ENCODE results near the gene FASN.

FASN gene

DNA sequence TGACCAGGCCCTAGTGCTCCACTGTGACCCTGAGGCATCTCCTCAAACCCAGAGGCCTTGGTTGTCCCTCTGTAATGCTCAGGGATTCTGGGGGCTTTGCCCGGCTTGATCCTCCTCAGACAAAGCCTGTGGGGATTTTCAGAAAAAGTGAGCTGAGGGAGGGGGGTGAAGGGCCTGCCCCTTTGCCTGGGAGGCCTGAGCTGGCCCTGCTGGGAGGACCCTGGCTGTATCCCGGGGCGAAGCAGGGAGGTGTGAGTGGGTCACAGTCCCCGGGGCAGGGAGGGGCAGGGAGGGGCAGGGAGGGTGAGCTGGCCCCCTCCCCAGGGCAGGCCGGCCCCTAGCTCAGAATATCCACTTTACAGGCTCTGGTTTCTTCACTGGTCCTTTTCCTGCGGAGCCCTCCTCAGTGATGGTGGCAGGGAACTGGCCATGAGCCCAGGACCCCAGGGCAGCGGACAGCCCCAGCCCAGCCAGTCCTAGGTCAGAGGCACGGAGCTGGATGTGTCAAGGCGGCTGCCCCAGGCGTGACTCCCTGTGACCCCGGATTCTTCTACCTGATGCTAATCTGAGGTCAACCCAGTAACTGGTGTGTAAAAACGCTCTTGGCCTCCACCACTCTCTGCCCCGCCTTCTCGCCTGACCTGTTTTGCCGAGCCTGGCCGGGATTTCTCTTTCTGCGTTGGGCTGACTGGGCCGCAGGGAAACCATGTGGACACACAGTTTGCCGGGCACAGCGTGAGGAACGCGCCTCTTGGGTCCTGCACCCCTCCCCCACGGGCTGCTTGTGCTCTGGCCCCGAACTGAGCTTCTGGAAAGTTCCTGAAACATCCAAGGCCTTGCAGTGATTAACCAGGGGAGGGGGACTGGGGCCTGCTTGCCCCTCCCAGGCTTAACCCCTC lies 5.8 kb upstream of the FASN start:
- H3K4me3 ChIP-seq (ENCODE audit: low read depth, low read length), result no peak overlapping the region

- no peak overlapping the region for H3K4me3 ChIP-seq (ENCODE audit: low read depth, low read length)
These were observed 4.0 kb upstream of the FASN start for GRCh38 chr17:82101767-82102679.

DNA sequence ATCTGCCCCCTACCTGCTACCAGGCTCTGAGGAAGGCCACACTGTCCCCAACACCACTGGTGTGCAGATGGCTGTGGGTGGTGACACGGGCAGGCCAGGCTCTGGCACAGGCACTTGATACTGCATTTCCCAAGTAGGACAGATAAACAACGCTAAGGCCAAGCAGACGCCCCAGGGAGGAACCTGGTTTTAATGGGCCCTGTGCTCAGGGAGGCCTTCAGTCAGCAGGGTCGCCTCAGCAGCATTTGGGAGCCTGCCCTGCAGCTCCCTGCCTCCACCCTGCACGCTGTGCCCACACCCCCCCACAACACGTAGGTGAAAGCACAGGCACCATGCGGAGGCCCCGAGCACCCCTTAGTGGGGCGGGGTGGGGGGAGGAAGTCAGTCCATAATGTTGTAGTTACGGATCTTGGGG lies 3.3 kb upstream of the FASN start:
- no peak overlapping the region for H3K4me3 ChIP-seq (ENCODE audit: low read depth, low read length)

DNA sequence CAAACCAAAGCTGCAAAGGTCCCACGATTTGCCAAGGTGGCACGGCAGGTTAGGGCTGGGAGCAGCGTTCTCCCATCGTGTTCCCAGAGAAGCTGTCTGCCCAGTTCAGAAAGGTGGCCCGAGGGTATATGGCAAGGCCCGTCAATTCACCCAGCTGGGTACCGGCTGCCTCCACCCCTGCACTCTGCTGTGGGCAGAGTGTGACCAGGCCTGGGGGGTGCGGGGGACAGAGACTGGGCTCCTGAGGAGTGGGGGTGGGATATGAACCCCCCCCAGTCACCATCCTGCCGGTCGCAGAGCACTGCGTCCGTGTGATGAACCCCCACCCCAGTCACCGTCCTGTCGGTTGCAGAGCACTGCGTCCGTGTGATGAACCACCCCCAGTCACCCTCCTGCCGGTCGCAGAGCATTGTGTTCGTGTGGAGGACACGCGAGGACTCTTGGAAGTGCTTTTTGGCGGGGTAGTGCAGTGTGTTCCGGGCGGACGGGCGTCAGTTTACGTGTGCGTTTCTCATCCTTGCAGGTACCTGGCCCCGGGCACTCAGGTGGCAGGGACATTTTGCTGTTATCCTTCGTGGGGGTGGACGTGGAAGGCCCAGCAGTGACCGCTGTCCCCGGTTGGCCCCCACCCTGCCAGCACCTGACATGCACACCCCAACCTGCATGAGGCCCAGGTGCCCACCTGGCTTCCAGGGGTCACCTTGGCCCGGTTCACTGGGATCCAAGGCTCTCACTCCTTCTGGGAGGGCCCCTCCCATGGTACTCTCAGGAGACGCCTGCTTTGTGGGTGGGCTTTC lies 2.7 kb upstream of the FASN start:
- H3K4me3 ChIP-seq (ENCODE audit: low read depth, low read length), result no peak overlapping the region

DNA sequence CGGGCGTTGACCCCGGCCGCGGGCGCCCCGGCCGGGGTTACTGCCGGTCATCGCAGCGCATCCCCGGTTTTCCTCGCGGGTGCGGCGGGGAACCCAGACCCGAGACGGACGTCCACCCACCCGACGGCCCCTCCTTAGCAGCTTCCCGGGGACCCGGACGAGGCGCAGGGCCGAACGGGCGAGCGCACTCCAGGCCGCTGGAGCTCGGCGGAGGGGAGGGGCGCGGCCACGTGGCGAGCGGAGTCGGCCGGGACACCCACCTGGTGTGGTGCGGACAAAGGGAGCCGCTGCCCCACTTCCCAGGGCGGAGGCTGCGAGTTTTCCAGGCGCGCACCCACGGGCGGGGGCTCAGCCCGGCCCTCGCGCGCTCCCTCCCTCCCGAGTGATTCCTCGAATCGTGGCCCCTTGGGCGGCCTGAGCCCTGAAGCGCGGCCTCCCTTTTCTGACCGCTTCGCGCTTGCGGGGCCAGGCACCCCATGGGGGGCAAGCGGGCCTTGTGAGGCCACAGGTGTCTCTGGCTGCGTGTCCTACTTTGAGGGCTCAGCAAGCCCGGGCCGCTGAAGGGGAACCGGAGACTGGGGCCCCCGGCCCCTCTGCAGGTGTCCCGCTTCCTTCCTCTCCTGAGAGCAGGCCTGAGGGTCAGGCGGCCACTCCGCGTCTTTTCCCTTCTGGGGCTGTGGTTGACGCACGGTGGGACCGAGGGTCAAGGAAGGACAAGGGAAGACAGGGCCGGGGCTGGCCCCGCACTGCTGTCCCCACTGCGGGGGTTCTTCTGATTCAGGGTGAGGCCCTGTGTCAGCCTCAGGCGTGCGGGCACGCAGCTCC lies 1.1 kb upstream of the FASN start:
- H3K4me3 ChIP-seq (ENCODE audit: low read depth, low read length), result peak overlapping the region; percentile 39

DNA sequence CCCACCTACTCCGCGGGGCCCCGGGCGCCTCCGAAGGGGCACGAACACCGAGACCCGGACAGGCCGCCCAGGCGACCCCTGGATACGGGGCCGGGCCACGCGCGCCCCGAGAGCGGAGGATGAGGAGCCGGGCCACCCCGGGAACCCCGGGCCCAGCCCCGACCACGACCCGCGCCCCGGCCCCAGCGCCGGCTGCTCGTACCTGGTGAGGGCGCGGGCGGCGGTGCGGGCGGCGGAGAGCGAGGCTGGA lies 192 bp downstream of the FASN start:
- H3K4me3 ChIP-seq (ENCODE audit: low read depth, low read length), result peak overlapping the region; percentile 56

GRCh38 chr17:82097184-82097918 lies 685 bp downstream of the FASN start:
- H3K4me3 ChIP-seq (ENCODE audit: low read depth, low read length), result peak overlapping the region; percentile 56

DNA sequence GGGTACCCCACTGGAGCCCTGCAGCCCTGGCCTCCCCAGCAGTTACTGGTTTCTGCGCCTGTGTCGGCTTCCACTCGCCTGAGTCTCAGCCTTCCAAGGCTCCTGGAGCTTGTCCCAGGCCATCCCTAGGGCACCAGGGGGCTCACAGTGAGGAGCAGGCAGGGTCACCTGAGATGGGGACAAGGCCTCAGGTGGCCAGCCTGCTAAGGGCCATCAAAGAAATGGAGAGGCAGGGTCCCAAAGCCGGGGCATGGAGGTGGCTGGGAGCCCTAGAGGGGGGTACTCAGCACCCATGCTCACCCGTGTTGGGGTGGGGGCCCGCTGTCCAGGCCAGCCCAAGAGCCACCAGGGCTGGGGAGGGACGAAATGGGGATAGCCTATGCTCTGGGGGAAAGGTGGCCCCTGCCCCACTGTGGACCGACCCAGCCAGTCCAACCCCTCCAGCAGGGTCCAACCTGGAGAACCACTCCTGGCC lies 1.3 kb downstream of the FASN start:
- H3K4me3 ChIP-seq (ENCODE audit: low read depth, low read length), result peak overlapping the region; percentile 56

- no peak overlapping the region for H3K4me3 ChIP-seq (ENCODE audit: low read depth, low read length)
These were observed 2.0 kb downstream of the FASN start for GRCh38 chr17:82095777-82096708.

GRCh38 chr17:82094931-82095776 lies 2.9 kb downstream of the FASN start:
- H3K4me3 ChIP-seq (ENCODE audit: low read depth, low read length), result no peak overlapping the region

DNA sequence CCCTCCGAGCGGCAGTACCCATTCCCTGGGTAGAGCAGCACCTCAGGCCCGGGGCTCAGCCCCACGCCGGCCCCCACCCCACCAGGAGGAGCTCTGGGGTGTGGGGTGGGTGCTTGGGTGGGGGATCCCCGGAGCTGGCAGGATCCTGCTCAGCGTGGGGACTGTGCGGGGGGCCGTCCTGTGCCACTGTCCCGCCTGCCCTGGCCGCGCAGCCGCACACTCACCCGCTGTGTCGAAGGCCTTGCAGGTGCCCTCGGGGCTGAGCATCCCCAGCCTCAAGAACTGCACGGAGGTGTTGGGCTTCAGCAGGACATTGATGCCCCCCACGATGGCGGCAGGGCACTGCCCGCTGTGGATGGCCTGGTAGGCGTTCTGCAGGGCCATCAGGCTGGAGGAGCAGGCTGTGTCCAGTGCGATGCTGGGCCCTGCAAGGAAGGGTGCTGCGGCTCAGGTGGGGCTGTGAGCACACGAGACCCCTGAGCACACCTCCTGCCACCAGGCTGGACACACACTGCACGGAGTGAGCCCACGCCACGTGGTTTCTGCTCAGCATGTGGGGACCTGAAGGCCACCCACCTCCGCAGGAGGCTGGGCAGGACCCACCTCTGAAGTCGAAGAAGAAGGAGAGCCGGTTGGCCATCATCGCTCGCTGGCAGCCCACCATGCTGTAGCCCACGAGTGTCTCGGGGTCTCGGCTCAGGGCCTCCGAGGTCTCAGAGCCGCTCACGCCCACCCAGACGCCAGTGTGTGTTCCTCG lies 4.9 kb downstream of the FASN start:
- no peak overlapping the region for H3K4me3 ChIP-seq (ENCODE audit: low read depth, low read length)

- no peak overlapping the region for H3K4me3 ChIP-seq (ENCODE audit: low read depth, low read length)
These were observed 5.4 kb downstream of the FASN start for GRCh38 chr17:82092628-82092994.

- H3K4me3 ChIP-seq (ENCODE audit: low read depth, low read length), result no peak overlapping the region
These were observed 5.9 kb downstream of the FASN start for GRCh38 chr17:82092094-82092586.

DNA sequence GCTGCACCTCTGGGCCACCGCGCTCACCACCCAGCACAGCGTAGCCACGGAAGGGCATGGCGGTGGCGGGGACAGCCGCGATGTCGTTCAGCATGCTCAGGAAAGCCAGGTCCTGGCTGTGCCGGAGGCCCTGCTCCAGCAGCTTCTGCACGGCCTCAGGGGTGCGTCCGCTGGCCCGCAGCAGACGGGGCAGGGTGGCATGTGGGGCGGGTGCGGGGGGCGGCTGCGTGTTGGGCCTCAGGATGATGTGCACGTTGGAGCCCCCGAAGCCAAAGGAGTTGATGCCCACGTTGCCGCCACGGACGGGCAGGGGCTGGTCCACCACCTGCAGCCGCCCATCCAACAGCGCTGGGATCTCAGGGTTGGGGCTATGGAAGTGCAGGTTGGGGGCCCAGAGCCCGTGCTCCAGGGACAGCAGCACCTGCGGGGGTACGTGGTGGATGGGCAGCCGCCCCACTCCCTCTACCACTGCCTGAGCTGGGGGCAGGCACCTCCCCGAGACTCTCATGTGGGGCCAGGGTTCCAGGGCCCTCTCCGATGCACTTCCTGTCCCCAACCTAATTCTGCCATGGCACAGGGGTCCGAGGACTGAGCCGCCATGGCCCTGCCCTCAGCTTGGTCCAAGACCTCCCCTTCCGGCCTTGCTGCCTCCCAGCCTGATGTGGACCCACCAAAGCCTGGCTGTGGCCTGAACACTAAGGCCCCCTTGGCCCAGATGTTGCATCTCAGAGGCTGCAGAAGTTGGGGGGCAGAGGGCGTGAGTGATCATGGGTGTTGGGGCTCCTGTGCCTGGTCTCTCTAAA lies 6.6 kb downstream of the FASN start:
- no peak overlapping the region for H3K4me3 ChIP-seq (ENCODE audit: low read depth, low read length)

DNA sequence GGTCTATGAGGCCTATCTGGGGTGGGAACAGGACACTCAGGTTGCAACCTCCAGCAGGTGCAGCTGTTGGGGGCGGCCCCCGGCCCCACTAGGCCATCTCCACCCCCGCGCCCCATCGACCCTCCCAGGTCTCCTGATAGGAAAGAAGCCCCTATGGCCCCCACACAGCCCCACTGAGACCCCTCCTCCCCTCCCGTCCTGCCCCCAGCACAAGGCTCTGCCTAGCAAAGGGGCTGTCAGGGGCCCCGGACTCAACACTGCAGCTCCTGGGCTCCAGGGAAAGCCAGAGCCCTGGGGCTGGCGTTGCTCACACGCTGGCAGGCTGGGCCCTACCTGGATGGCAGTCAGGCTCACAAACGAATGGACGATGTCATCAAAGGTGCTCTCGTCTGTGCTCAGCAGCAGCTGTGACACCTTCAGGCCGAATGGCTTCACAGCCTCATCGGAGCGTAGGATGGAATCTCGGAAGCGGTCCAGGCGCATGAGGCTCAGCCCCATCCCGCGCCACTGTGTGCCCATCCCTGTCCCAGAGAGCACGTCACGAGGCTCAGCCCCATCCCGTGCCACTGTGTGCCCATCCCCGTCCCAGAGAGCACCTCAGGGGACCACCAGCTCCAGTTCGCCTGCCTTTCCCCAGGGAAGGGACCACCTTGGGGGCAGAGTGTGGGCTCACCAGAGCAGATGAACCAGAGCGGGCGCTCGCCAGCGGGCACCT lies 7.3 kb downstream of the FASN start:
- no peak overlapping the region for H3K4me3 ChIP-seq (ENCODE audit: low read depth, low read length)
